Activated CD4-positive, alpha-beta memory T cell treated with anti-CD3 and anti-CD28 coated beads for 36 hours (primary cell): Measurements from ENCODE around the gene COMMD10. TPM values are rescaled to one million over a fixed set of nuclear protein-coding genes. Genes with fewer than 3 reads are reported as not detected.
"Not testable (repeated sequence)": the region's sequence is repeated elsewhere in the genome, so short reads cannot be mapped to it uniquely, and the experiment has no call there.

Experiments used
- CTCF ChIA-PET: fragments of 350-600 bp; sonication (Branson Sonifier 250); formaldehyde crosslinking; loops from one replicate; lab custom pipeline; 2021; ENCODE audit warnings: antibody characterized with exemption, inconsistent platforms; lab: Charles Lee
- POLR2A ChIA-PET: fragments of 350-600 bp; sonication (Branson Sonifier 250); formaldehyde crosslinking; loops from one replicate; lab custom pipeline; 2021; ENCODE audit warnings: antibody characterized with exemption; lab: Charles Lee
- DNase-seq: peaks from one replicate; pipeline ENCODE4 v3.0.0-alpha.2; 2020
- H3K27ac Mint-ChIP-seq: one replicate; pipeline ENCODE4 v1.8.0; 2021; ENCODE audit warnings: mixed read lengths
- H3K27me3 Mint-ChIP-seq: one replicate; pipeline ENCODE4 v1.8.0; 2021; ENCODE audit warnings: mixed read lengths
- H3K36me3 Mint-ChIP-seq: one replicate; pipeline ENCODE4 v1.8.0; 2021; ENCODE audit warnings: mixed read lengths
- H3K4me1 Mint-ChIP-seq: one replicate; pipeline ENCODE4 v1.8.0; 2021; ENCODE audit warnings: low read depth, mixed read lengths
- H3K4me3 Mint-ChIP-seq: one replicate; pipeline ENCODE4 v1.8.0; 2021; ENCODE audit warnings: mild to moderate bottlenecking, mixed read lengths
- H3K9me3 Mint-ChIP-seq: one replicate; pipeline ENCODE4 v1.8.0; 2021; ENCODE audit warnings: mixed read lengths
- intact Hi-C: fragments of 100-400 bp; cut with micrococcal nuclease; formaldehyde crosslinking; loops from one replicate; pipeline ENCODE4 v1.15.1; 2023
- total RNA-seq, 2 experiments: library from RNA; stranded (reverse); gene quantifications; one replicate each; pipeline ENCODE4 v1.2.3, GENCODE V29; 2021

Gene COMMD10
- total RNA-seq, 2 experiments from 2014 or later, result 22.1 to 24.3 TPM

GRCh38 chr5:116104941-116105340, 20.1 kb downstream of the COMMD10 start:
- peaks cover 78% of the 10 kb centered on the region for H3K36me3 Mint-ChIP-seq
- H3K27me3 Mint-ChIP-seq, H3K27ac Mint-ChIP-seq, H3K4me1 Mint-ChIP-seq, CTCF ChIA-PET, H3K4me3 Mint-ChIP-seq, intact Hi-C loops, POLR2A ChIA-PET, DNase-seq: not testable (repeated sequence)
- H3K9me3 Mint-ChIP-seq, result peaks cover 18% of the 10 kb centered on the region

- Mint-ChIP-seq H3K4me1 (peaks cover 5% of the 10 kb centered on the region), H3K36me3 (peaks cover 53% of the 10 kb centered on the region), H3K27me3 (no peaks in the 10 kb centered on the region), H3K4me3 (no peak overlapping the region), H3K9me3 (peaks cover 42% of the 10 kb centered on the region), H3K27ac (no peak overlapping the region)
- POLR2A ChIA-PET, result no interaction called here
- DNase-seq, result no peak
- CTCF ChIA-PET, result interaction anchor here (0.6 kb wide), 1 partner anchor 1083 kb away, joined by 3 read pairs; no protein-coding TSS in a partner anchor
- intact Hi-C loops, result no loop called here
Observed at GRCh38 chr5:116115163-116115562, 30.3 kb downstream of the COMMD10 start.

DNA sequence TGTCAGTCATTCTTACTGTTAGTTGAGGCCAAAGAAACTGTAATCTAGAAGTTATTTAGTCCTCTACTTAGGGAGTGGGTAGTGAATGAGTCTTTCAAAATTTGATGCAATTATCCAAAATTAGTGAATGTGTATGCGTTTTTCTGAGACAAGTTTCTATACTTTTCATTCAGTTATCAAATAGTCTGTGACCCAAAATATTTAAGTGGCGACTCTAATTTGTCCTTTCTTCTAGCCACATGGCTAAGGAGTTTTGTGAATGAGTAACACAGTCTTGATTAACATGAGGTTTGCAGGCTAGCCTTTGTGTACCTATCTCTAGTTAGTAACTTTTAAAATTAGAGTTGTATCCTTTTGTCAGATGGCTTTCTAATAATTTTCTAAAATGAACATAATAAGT, 45.6 kb downstream of the COMMD10 start:
- peaks cover 6% of the 10 kb centered on the region for H3K9me3 Mint-ChIP-seq
- DNase-seq, result no peak
- H3K36me3 Mint-ChIP-seq, result peaks cover 10% of the 10 kb centered on the region
- peaks cover 12% of the 10 kb centered on the region for H3K4me1 Mint-ChIP-seq
- no peaks in the 10 kb centered on the region for H3K27me3 Mint-ChIP-seq
- CTCF ChIA-PET, result no interaction called here
- H3K27ac Mint-ChIP-seq, result no peak overlapping the region
- POLR2A ChIA-PET, result no interaction called here
- H3K4me3 Mint-ChIP-seq, result no peak overlapping the region
- intact Hi-C loops, result no loop called here

- intact Hi-C loops, result no loop called here
- POLR2A ChIA-PET, result no interaction called here
- CTCF ChIA-PET, result no interaction called here
- Mint-ChIP-seq H3K4me3 (no peak overlapping the region), H3K36me3 (peaks cover 4% of the 10 kb centered on the region), H3K9me3 (peaks cover 1% of the 10 kb centered on the region), H3K4me1 (peaks cover 12% of the 10 kb centered on the region), H3K27me3 (no peaks in the 10 kb centered on the region), H3K27ac (no peak overlapping the region)
- no peak for DNase-seq
Observed at GRCh38 chr5:116130976-116131375, 46.2 kb downstream of the COMMD10 start.

GRCh38 chr5:116133281-116133680, 48.5 kb downstream of the COMMD10 start:
- H3K4me3 Mint-ChIP-seq, result no peak overlapping the region
- no peaks in the 10 kb centered on the region for H3K27me3 Mint-ChIP-seq
- H3K27ac Mint-ChIP-seq, result no peak overlapping the region
- no peaks in the 10 kb centered on the region for H3K9me3 Mint-ChIP-seq
- peaks cover 22% of the 10 kb centered on the region for H3K4me1 Mint-ChIP-seq
- ChIA-PET POLR2A (no interaction called here), CTCF (no interaction called here)
- intact Hi-C loops, result no loop called here
- H3K36me3 Mint-ChIP-seq, result no peaks in the 10 kb centered on the region
- no peak for DNase-seq

DNA sequence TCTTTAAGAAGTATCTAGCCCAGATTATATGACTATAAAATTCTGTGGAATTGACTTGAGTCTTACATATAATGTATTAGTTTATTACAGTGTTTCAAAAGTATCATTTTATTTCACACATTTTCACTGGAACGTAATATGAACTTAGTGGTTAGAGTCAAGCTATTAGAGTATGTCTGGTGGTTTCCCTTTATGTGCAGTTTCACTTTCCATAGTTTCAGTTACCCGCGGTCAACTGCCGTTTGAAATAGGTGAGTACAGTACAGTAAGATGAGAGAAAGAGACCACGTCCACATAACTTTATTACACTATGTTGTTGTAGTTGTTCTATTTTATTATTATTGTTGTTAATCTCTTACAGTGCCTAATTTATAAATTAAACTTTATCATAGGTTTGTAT, 50.5 kb downstream of the COMMD10 start:
- Mint-ChIP-seq H3K9me3 (no peaks in the 10 kb centered on the region), H3K27me3 (no peaks in the 10 kb centered on the region), H3K4me1 (peaks cover 22% of the 10 kb centered on the region), H3K4me3 (no peak overlapping the region), H3K36me3 (no peaks in the 10 kb centered on the region), H3K27ac (no peak overlapping the region)
- CTCF ChIA-PET, result interaction anchor here (0.6 to 3.5 kb wide), 2 partner anchors 812 to 1054 kb away, joined by 5 to 29 read pairs; no protein-coding TSS in a partner anchor
- DNase-seq, result peak; percentile 36
- POLR2A ChIA-PET, result no interaction called here
- intact Hi-C loops, result loop anchor here (5.0 kb wide), 1 partner anchor 442 kb away; no protein-coding TSS in a partner anchor

- ChIA-PET POLR2A (no interaction called here), CTCF (interaction anchor here (0.7 to 3.5 kb wide), 14 partner anchors 9 to 819 kb away, joined by 3 to 29 read pairs (median 4); partner anchors contain the start of gene COMMD10)
- Mint-ChIP-seq H3K9me3 (no peaks in the 10 kb centered on the region), H3K4me3 (no peak overlapping the region), H3K4me1 (peaks cover 22% of the 10 kb centered on the region), H3K27ac (no peak overlapping the region), H3K36me3 (peaks cover 4% of the 10 kb centered on the region), H3K27me3 (no peaks in the 10 kb centered on the region)
- intact Hi-C loops, result loop anchor here (1.0 to 5.0 kb wide), 2 partner anchors 440 to 811 kb away; no protein-coding TSS in a partner anchor
- DNase-seq, result no peak
Observed at GRCh38 chr5:116137544-116138378, 52.9 kb downstream of the COMMD10 start.

- H3K27me3 Mint-ChIP-seq, result no peaks in the 10 kb centered on the region
- peaks cover 3% of the 10 kb centered on the region for H3K4me1 Mint-ChIP-seq
- H3K4me3 Mint-ChIP-seq, result no peak overlapping the region
- CTCF ChIA-PET, result no interaction called here
- no peak overlapping the region for H3K27ac Mint-ChIP-seq
- H3K9me3 Mint-ChIP-seq, result no peaks in the 10 kb centered on the region
- POLR2A ChIA-PET, result no interaction called here
- DNase-seq, result no peak
- H3K36me3 Mint-ChIP-seq, result peaks cover 10% of the 10 kb centered on the region
- intact Hi-C loops, result no loop called here
Observed at GRCh38 chr5:116142495-116142894, 57.7 kb downstream of the COMMD10 start.

GRCh38 chr5:116144103-116144502, 59.3 kb downstream of the COMMD10 start:
- H3K4me3 Mint-ChIP-seq, result no peak overlapping the region
- no peak for DNase-seq
- H3K9me3 Mint-ChIP-seq, result no peaks in the 10 kb centered on the region
- H3K27ac Mint-ChIP-seq, result no peak overlapping the region
- intact Hi-C loops, result no loop called here
- H3K27me3 Mint-ChIP-seq, result no peaks in the 10 kb centered on the region
- peaks cover 11% of the 10 kb centered on the region for H3K36me3 Mint-ChIP-seq
- H3K4me1 Mint-ChIP-seq, result no peaks in the 10 kb centered on the region
- ChIA-PET POLR2A (no interaction called here), CTCF (no interaction called here)

DNA sequence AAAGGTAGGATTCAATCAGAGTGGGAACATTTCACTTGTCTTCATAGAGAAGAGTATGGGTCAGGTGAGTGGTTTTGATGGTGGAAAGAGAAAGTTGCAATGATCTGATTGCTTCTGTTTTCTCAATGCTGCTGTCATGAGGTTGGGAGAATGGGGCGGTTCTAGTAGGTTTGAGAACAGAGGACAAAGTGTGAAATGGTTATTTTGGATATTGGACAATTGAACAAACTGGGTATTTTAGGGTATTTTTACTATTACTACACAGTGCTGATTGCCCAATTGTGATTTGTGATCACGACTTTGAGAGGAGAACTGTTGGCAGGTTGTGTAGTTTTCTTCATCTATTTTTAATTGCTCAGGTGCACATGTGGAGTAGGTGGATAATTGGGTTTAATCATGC, 60.2 kb downstream of the COMMD10 start:
- DNase-seq, result no peak
- ChIA-PET CTCF (no interaction called here), POLR2A (no interaction called here)
- H3K36me3 Mint-ChIP-seq, result peaks cover 11% of the 10 kb centered on the region
- no peaks in the 10 kb centered on the region for H3K9me3 Mint-ChIP-seq
- no peak overlapping the region for H3K4me3 Mint-ChIP-seq
- no peaks in the 10 kb centered on the region for H3K27me3 Mint-ChIP-seq
- H3K27ac Mint-ChIP-seq, result no peak overlapping the region
- no peaks in the 10 kb centered on the region for H3K4me1 Mint-ChIP-seq
- intact Hi-C loops, result no loop called here

DNA sequence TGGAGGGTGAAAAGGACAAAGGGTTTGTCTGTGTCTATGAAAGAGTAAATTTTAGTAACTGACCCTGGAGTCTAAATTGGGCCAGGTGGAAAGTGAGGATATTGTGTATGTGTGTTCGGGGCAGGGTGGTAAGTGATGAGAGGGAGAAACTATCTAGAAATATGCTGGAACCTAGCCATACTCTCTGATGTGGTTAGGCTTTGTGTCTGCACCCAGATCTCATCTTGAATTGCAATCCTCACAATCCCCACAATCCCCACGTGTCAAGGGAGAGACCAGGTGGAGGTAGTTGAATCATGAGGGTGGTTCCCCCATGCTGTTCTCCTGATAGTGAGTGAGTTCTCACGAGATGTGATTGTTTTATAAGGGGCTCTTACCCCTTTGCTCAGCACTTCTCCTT, 60.6 kb downstream of the COMMD10 start:
- CTCF ChIA-PET, result interaction anchor here (0.6 to 2.8 kb wide), 2 partner anchors 8 to 404 kb away, joined by 3 to 12 read pairs; no protein-coding TSS in a partner anchor
- Mint-ChIP-seq H3K4me3 (no peak overlapping the region), H3K9me3 (no peaks in the 10 kb centered on the region), H3K4me1 (no peaks in the 10 kb centered on the region), H3K36me3 (peaks cover 11% of the 10 kb centered on the region), H3K27ac (no peak overlapping the region), H3K27me3 (no peaks in the 10 kb centered on the region)
- DNase-seq, result no peak
- POLR2A ChIA-PET, result no interaction called here
- intact Hi-C loops, result no loop called here

- ChIA-PET POLR2A (no interaction called here), CTCF (no interaction called here)
- no peak for DNase-seq
- H3K27ac Mint-ChIP-seq, result no peak overlapping the region
- H3K27me3 Mint-ChIP-seq, result no peaks in the 10 kb centered on the region
- peaks cover 5% of the 10 kb centered on the region for H3K36me3 Mint-ChIP-seq
- no peaks in the 10 kb centered on the region for H3K9me3 Mint-ChIP-seq
- peaks cover 5% of the 10 kb centered on the region for H3K4me1 Mint-ChIP-seq
- intact Hi-C loops, result no loop called here
- no peak overlapping the region for H3K4me3 Mint-ChIP-seq
Observed at GRCh38 chr5:116152169-116152568, 67.3 kb downstream of the COMMD10 start.
